Adrenal gland (tissue), 12 donors: Measurements from ENCODE around the gene TLR6. TPM values are rescaled to one million over a fixed set of nuclear protein-coding genes. Genes with fewer than 3 reads are reported as not detected.
A peak's percentile ranks its signal among the peaks of the same experiment; 100 is the strongest.

ENCODE experiments used
- DNase-seq, 7 donors: peaks; one replicate each; pipeline ENCODE4 v3.0.0-alpha.2; 2019 to 2020
- H3K27ac ChIP-seq, 5 donors: fragments of 200-600 bp; sonication (generic) in 4 of 5; 1 replicate in 3 of 5; 2 replicates in 2 of 5; pipeline versions ENCODE4 v1.5.1 to v1.8.0; 2016 to 2020; ENCODE audit warnings: mild to moderate bottlenecking in 1 of 5
- H3K27me3 ChIP-seq: fragments of 200-600 bp; 2 replicates; pipeline ENCODE4 v1.8.0; 2021
- H3K36me3 ChIP-seq, 2 donors: fragments of 200-600 bp; replicated peaks in 1 of 2; 1 replicate in 1 of 2; 2 replicates in 1 of 2; pipeline versions ENCODE4 v1.5.1 to v1.8.0; 2018 to 2022
- H3K4me1 ChIP-seq, 2 donors: fragments of 200-600 bp; replicated peaks in 1 of 2; 1 replicate in 1 of 2; 2 replicates in 1 of 2; pipeline versions ENCODE4 v1.5.1 to v1.8.0; 2018 to 2021
- H3K4me3 ChIP-seq, 4 donors: fragments of 200-600 bp; sonication (generic) in 3 of 4; one replicate each; pipeline ENCODE4 v1.5.1; 2016 to 2018
- H3K9me3 ChIP-seq, 3 donors: fragments of 200-600 bp; sonication (generic) in 1 of 3; replicated peaks in 1 of 3; 1 replicate in 2 of 3; 2 replicates in 1 of 3; pipeline versions ENCODE4 v1.5.1 to v1.8.0; 2016 to 2021
- CTCF ChIP-seq, 6 experiments: fragments of 450-650 bp in 4 of 6; fragments of 200-600 bp in 2 of 6; sonication (generic) in 1 of 6; IDR thresholded peaks; 1 replicate in 5 of 6; 2 replicates in 1 of 6; pipeline versions ENCODE4 v1.5.1 to v1.8.0; 2016 to 2021; ENCODE audit warnings: antibody characterized with exemption in 6 of 6, mild to moderate bottlenecking in 2 of 6, moderate library complexity in 1 of 6
- POLR2A ChIP-seq, 2 donors: fragments of 450-650 bp; IDR thresholded peaks; one replicate each; pipeline ENCODE4 v1.6.1; 2017; ENCODE audit warnings: antibody characterized with exemption in 2 of 2, mild to moderate bottlenecking in 2 of 2, moderate library complexity in 1 of 2
- WGBS, 4 donors: extraction: QIAGEN DNeasy Blood & Tissue Kit in 2 of 4; methylation state at CpG; one replicate each; pipeline versions ENCODE4 v1.1.5 to v1.1.7; 2013 to 2017; 5-methylcytosine and 5-hydroxymethylcytosine counted together
- intact Hi-C, 2 donors: fragments of 100-400 bp; cut with DNase I; formaldehyde crosslinking; loops; one replicate each; pipeline versions ENCODE4 v1.14.1 to v1.15.0; 2022 to 2023
- polyA plus RNA-seq, 3 donors: library from polyadenylated mRNA; stranded (reverse); fragments of 200-250 nt in 2 of 3; fragments of 350-450 nt in 1 of 3; fragmentation: Illumina TruSeq in 1 of 3; extraction: RNeasy Lipid Tissue Mini Kit (QIAGEN cat#74804) in 1 of 3; gene quantifications; one replicate each; pipeline ENCODE4 v1.2.3, GENCODE V29; 2013 to 2014
- total RNA-seq, 9 donors: library from RNA; depleted of rRNA in 4 of 9; stranded (reverse); fragments of >200 nt in 4 of 9; fragments of 120-200 nt in 1 of 9; fragmentation: NEBNext Ultra II Directional in 1 of 9; extraction: Animal tissue kit (Norgen Biotek cat#: 25700) in 1 of 9; gene quantifications; one replicate each; pipeline versions ENCODE4 v1.1.0 to v1.2.4, GENCODE V29; 2013 to 2023
- donor health status: healthy with polysubstance abuse.
- donor health status: Bipolar disorder and iron deficiency.
- donor health status: DM: yes; HTN: yes; CAD: no.
- donor health status: DM: no; HTN: no; CAD: no.
- donor health status: DM: no; HTN: no; CAD: no.
- donor health status: DM: yes; HTN: yes; CAD: no.

TLR6 gene
- total and polyA plus RNA-seq, 12 donors, result 0.80 to 14.4 (median 5.4) TPM

GRCh38 chr4:38904090-38904666, 47.6 kb upstream of the TLR6 start:
- DNase-seq, result no peak
- no peaks in the 10 kb centered on the region for H3K27me3 ChIP-seq
- peaks cover 37 to 55% of the 10 kb centered on the region in 2 donors for H3K4me1 ChIP-seq
- no peak for TF ChIP-seq CTCF (IDR thresholded peaks at IDR 0.05)
- TF ChIP-seq POLR2A (IDR thresholded peaks at IDR 0.05), result no peak
- H3K4me3 ChIP-seq, result no peak overlapping the region
- 41 to 46% (median 43%) methylated on average over 10 of the region's 10 CpGs for WGBS, 4 donors
- H3K27ac ChIP-seq, result peak overlapping the region in 4 of 5 donors; percentile 40 to 76 (median 62)
- peaks cover 0 to 22% of the 10 kb centered on the region in 2 donors for H3K36me3 ChIP-seq
- no peaks in the 10 kb centered on the region for H3K9me3 ChIP-seq
- intact Hi-C loops, result loop anchor here in 1 of 2 donors (5.0 kb wide), 1 partner anchor 233 kb away; no protein-coding TSS in a partner anchor

- Histone ChIP-seq H3K36me3 (peaks cover 0 to 8% of the 10 kb centered on the region in 2 donors), H3K27ac (no peak overlapping the region), H3K9me3 (no peaks in the 10 kb centered on the region), H3K27me3 (no peaks in the 10 kb centered on the region), H3K4me3 (no peak overlapping the region), H3K4me1 (peaks cover 41 to 46% of the 10 kb centered on the region in 2 donors)
- intact Hi-C loops, result loop anchor here in 1 of 2 donors (5.0 kb wide), 1 partner anchor 235 kb away; no protein-coding TSS in a partner anchor
- no peak for DNase-seq
- peak in 5 of 6 experiments; percentile 35 to 55 (median 43) for TF ChIP-seq CTCF (IDR thresholded peaks at IDR 0.05)
- no peak for TF ChIP-seq POLR2A (IDR thresholded peaks at IDR 0.05)
These were observed 46.1 kb upstream of the TLR6 start for GRCh38 chr4:38902695-38903094.

GRCh38 chr4:38902221-38902620, 45.6 kb upstream of the TLR6 start:
- peaks cover 0 to 5% of the 10 kb centered on the region in 2 donors for H3K36me3 ChIP-seq

GRCh38 chr4:38898245-38898644, 41.6 kb upstream of the TLR6 start:
- Histone ChIP-seq H3K4me1 (peaks cover 9 to 13% of the 10 kb centered on the region in 2 donors), H3K4me3 (no peak overlapping the region), H3K36me3 (peaks cover 0 to 15% of the 10 kb centered on the region in 2 donors), H3K27ac (no peak overlapping the region), H3K9me3 (no peaks in the 10 kb centered on the region), H3K27me3 (no peaks in the 10 kb centered on the region)
- TF ChIP-seq CTCF (IDR thresholded peaks at IDR 0.05) (no peak), POLR2A (IDR thresholded peaks at IDR 0.05) (no peak)
- WGBS, 4 donors, result 88 to 96% (median 90%) methylated on average over 7 of the region's 7 CpGs
- no peak for DNase-seq
- intact Hi-C loops, result no loop called here

More at GRCh38 chr4:38902221-38902620, 45.6 kb upstream of the TLR6 start:
- H3K4me3 ChIP-seq, result no peak overlapping the region
- no peaks in the 10 kb centered on the region for H3K27me3 ChIP-seq
- intact Hi-C loops, result loop anchor here in 1 of 2 donors (5.0 kb wide), 1 partner anchor 235 kb away; no protein-coding TSS in a partner anchor
- H3K27ac ChIP-seq, result no peak overlapping the region
- H3K9me3 ChIP-seq, result no peaks in the 10 kb centered on the region
- DNase-seq, result no peak
- H3K4me1 ChIP-seq, result peaks cover 42 to 45% of the 10 kb centered on the region in 2 donors
- TF ChIP-seq POLR2A (IDR thresholded peaks at IDR 0.05) (no peak), CTCF (IDR thresholded peaks at IDR 0.05) (no peak)
- 77 to 89% (median 83%) methylated on average over 5 of the region's 5 CpGs for WGBS, 4 donors
